HCT116 (cell line): ENCODE data around the gene FBP1. TPM values are rescaled to one million over a fixed set of nuclear protein-coding genes. Genes with fewer than 3 reads are reported as not detected.

Experiments used
- ATAC-seq: fragments of 200-7000 bp; cut with Tn5 transposase; 2 replicates; pipeline ENCODE4 v1.9.1; 2020; ENCODE audit warnings: mild to moderate bottlenecking, moderate library complexity
- BruUV-seq: library from RNA; stranded (reverse); fragments of 400-500 nt; replicated peaks from 2 replicates; lab custom pipeline; 2021; lab: Mats Ljungman, UMichigan
- CTCF ChIA-PET: fragments of 300-600 bp; sonication (Branson Sonifier 250); formaldehyde crosslinking; loops from one replicate; lab custom pipeline; 2021; ENCODE audit warnings: antibody characterized with exemption; lab: Charles Lee
- POLR2A ChIA-PET: fragments of 300-600, 350-600 bp; sonication (Branson Sonifier 250); formaldehyde crosslinking; loops from one replicate; lab custom pipeline; 2021; ENCODE audit warnings: antibody characterized with exemption; lab: Charles Lee
- RAD21 ChIA-PET, 2 experiments: fragments of 300-600 bp; sonication (Branson Sonifier 250); formaldehyde crosslinking; loops; one replicate each; lab custom pipeline; 2023; ENCODE audit warnings: low total read pairs in 2 of 2; ENCODE audit not compliant: uncharacterized antibody in 2 of 2, unreplicated experiment in 2 of 2, low non-redundant PET in 1 of 2; lab: Charles Lee
- DNase-seq: peaks from one replicate; pipeline ENCODE4 v3.0.0-alpha.2; 2010; ENCODE audit warnings: low read depth, low spot score
- H2AFZ ChIP-seq: fragments of 200-600 bp; shearing (Covaris generic), sonication (generic); 2 replicates; pipeline ENCODE4 v1.6.1; 2017; ENCODE audit warnings: low read depth, mixed run types, mixed read lengths, antibody characterized with exemption, low read length; ENCODE audit not compliant: poor library complexity, severe bottlenecking
- H3K27ac ChIP-seq: 2 replicates; pipeline ENCODE4 v1.5.1; 2012; ENCODE audit warnings: low read depth, low read length
- H3K27me3 ChIP-seq: fragments of 200-600 bp; sonication (generic); 2 replicates; pipeline ENCODE4 v1.6.1; 2016; ENCODE audit warnings: mixed run types, low read length, mixed read lengths; ENCODE audit not compliant: insufficient read depth
- H3K36me3 ChIP-seq, 2 experiments: fragments of 200-500 bp in 1 of 2; fragments of 200-600 bp in 1 of 2; sonication (Bioruptor generic) in 1 of 2; sonication (generic) in 1 of 2; 2 replicates each; pipeline versions ENCODE4 v1.5.1 to v1.6.1; 2014 to 2016; ENCODE audit warnings: low read length in 2 of 2, inconsistent platforms in 1 of 2, mixed read lengths in 1 of 2, mixed run types in 1 of 2; ENCODE audit not compliant: insufficient read depth in 2 of 2, control insufficient read depth in 1 of 2
- H3K4me1 ChIP-seq, 2 experiments: fragments of 200-600 bp in 1 of 2; sonication (generic) in 1 of 2; 2 replicates each; pipeline versions ENCODE4 v1.5.1 to v1.6.1; 2012 to 2017; ENCODE audit warnings: low read length in 2 of 2, inconsistent platforms in 1 of 2, mild to moderate bottlenecking in 1 of 2, mixed read lengths in 1 of 2, mixed run types in 1 of 2, moderate library complexity in 1 of 2; ENCODE audit not compliant: insufficient read depth in 2 of 2, control insufficient read depth in 1 of 2
- H3K4me2 ChIP-seq: fragments of 200-600 bp; sonication (generic); 2 replicates; pipeline ENCODE4 v1.6.1; 2017; ENCODE audit warnings: mixed run types, low read length, mixed read lengths
- H3K4me3 ChIP-seq, 2 experiments: fragments of 200-600 bp in 1 of 2; sonication (generic) in 1 of 2; replicated peaks in 1 of 2; 2 replicates each; pipeline ENCODE4 v1.5.1; 2011 to 2016; ENCODE audit warnings: low read length in 2 of 2, control low read depth in 1 of 2, low read depth in 1 of 2, mild to moderate bottlenecking in 1 of 2, mixed read lengths in 1 of 2, mixed run types in 1 of 2
- H3K79me2 ChIP-seq: fragments of 200-600 bp; sonication (generic); 2 replicates; pipeline ENCODE4 v1.6.1; 2017; ENCODE audit warnings: mild to moderate bottlenecking, mixed run types, low read length, moderate library complexity, mixed read lengths; ENCODE audit not compliant: insufficient read depth
- H3K9ac ChIP-seq: fragments of 200-600 bp; sonication (generic); 2 replicates; pipeline ENCODE4 v1.6.1; 2016; ENCODE audit warnings: low read length, mixed read lengths
- H3K9me2 ChIP-seq: fragments of 200-600 bp; sonication (generic), shearing (Covaris generic); 2 replicates; pipeline ENCODE4 v1.6.1; 2017; ENCODE audit warnings: mixed run types, mild to moderate bottlenecking, moderate library complexity; ENCODE audit not compliant: insufficient read depth
- H3K9me3 ChIP-seq, 2 experiments: fragments of 200-500 bp in 1 of 2; fragments of 200-600 bp in 1 of 2; sonication (Bioruptor generic) in 1 of 2; sonication (generic) in 1 of 2; 2 replicates each; pipeline ENCODE4 v1.6.1; 2014 to 2017; ENCODE audit warnings: low read length in 2 of 2, mixed read lengths in 2 of 2, inconsistent platforms in 1 of 2, low read depth in 1 of 2, mild to moderate bottlenecking in 1 of 2, mixed run types in 1 of 2, moderate library complexity in 1 of 2; ENCODE audit not compliant: control insufficient read depth in 1 of 2, insufficient read depth in 1 of 2
- H4K20me1 ChIP-seq: fragments of 200-600 bp; sonication (generic), shearing (Covaris generic); 2 replicates; pipeline ENCODE4 v1.6.1; 2017; ENCODE audit warnings: mixed run types, mild to moderate bottlenecking, moderate library complexity; ENCODE audit not compliant: insufficient read depth
- CTCF ChIP-seq, 3 experiments: fragments of 200-600 bp in 1 of 3; sonication (generic) in 1 of 3; IDR thresholded peaks in 2 of 3; conservative IDR thresholded peaks in 1 of 3; 2 replicates each; pipeline ENCODE4 v1.5.1; 2012 to 2017; ENCODE audit warnings: low read depth in 2 of 3, low read length in 2 of 3, antibody characterized with exemption in 1 of 3, borderline replicate concordance in 1 of 3, control low read depth in 1 of 3, mild to moderate bottlenecking in 1 of 3, mixed read lengths in 1 of 3, mixed run types in 1 of 3, moderate library complexity in 1 of 3; ENCODE audit not compliant: insufficient read depth in 1 of 3
- EGR1 ChIP-seq: IDR thresholded peaks from 2 replicates; pipeline ENCODE4 v1.6.1; 2012; ENCODE audit warnings: low read depth
- ELF1 ChIP-seq: IDR thresholded peaks from 2 replicates; pipeline ENCODE4 v1.6.1; 2012; ENCODE audit warnings: low read depth, borderline replicate concordance
- JUND ChIP-seq: IDR thresholded peaks from 2 replicates; pipeline ENCODE4 v1.6.1; 2012
- REST ChIP-seq: IDR thresholded peaks from 2 replicates; pipeline ENCODE4 v1.6.1; 2012; ENCODE audit warnings: low read depth
- SIN3A ChIP-seq: IDR thresholded peaks from 2 replicates; pipeline ENCODE4 v1.6.1; 2012; ENCODE audit warnings: low read depth
- SRF ChIP-seq: IDR thresholded peaks from 2 replicates; pipeline ENCODE4 v1.6.1; 2012; ENCODE audit warnings: low read depth
- intact Hi-C: fragments of 100-400 bp; cut with micrococcal nuclease; formaldehyde crosslinking; loops from 2 replicates; pipeline ENCODE4 v1.10.0; 2022
- total RNA-seq: library from RNA; stranded (reverse); gene quantifications from one replicate; pipeline ENCODE4 v1.2.1, GENCODE V29; 2021; ENCODE audit not compliant: unreplicated experiment

FBP1 gene
- total RNA-seq, 1 experiment from 2014 or later, result 0.42 TPM

DNA sequence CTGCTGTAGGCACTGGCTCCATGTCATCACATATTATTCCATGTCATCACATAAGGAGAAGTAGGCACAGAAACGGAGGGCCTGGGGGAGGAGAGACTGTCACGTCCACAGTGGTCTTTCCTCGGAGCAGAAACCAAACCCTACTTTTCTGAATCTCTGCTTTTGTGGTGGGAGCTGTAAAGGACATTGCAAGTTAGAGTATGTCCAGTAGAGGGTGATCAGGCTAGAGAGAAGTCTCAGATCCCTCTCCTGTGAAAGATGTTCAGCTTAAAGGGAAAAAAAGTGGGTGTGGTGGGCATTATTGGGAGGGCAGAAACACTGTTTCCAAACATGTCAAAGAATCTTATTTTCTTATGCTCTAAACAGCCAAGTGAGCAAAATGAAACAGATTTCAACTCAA is 26.3 kb downstream of the FBP1 start:
- Histone ChIP-seq H3K36me3 (no peaks in the 10 kb centered on the region), H3K9me3 (no peaks in the 10 kb centered on the region), H3K79me2 (no peaks in the 10 kb centered on the region), H3K4me1 (no peaks in the 10 kb centered on the region), H2AFZ (no peak overlapping the region), H3K9me2 (no peaks in the 10 kb centered on the region), H3K4me2 (no peak overlapping the region), H3K27ac (no peak overlapping the region), H3K9ac (no peak overlapping the region), H3K4me3 (no peak overlapping the region), H4K20me1 (no peaks in the 10 kb centered on the region), H3K27me3 (no peaks in the 10 kb centered on the region)
- ATAC-seq, result peak; percentile 46; the same call in 1 of the 2 replicates
- TF ChIP-seq SRF, result no peak
- peak in 1 of 3 experiments; percentile 17; a peak in 1 of 6 replicates for TF ChIP-seq CTCF (IDR thresholded peaks at IDR 0.05 in 2 of 3, conservative IDR thresholded peaks at IDR 0.05 in 1 of 3; ENCODE audit: borderline replicate concordance in 1 of 3, insufficient read depth in 1 of 3, low read depth in 2 of 3, low read length in 2 of 3)
- no peak for TF ChIP-seq SIN3A
- TF ChIP-seq EGR1, result no peak
- TF ChIP-seq REST, result no peak
- no peak for TF ChIP-seq JUND
- TF ChIP-seq ELF1, result no peak
- intact Hi-C loops, result no loop called here
- POLR2A ChIA-PET, result no interaction called here
- no peak for DNase-seq
- CTCF ChIA-PET, result no interaction called here
- RAD21 ChIA-PET, result no interaction called here
- BruUV-seq, result no TSS peak
